Activated CD4-positive, alpha-beta T cell treated with anti-CD3 and anti-CD28 coated beads, Interleukin-10, Interleukin-2, amounts not matched to agents 100 ng/mL and 50 ng/mL, durations not matched to agents 16 hours and 8 hours (primary cell): Measurements from ENCODE around the gene GRM4.

Experiments
- DNase-seq: peaks from one replicate; pipeline ENCODE4 v3.0.0-alpha.2; 2020

The GRM4 gene

DNA sequence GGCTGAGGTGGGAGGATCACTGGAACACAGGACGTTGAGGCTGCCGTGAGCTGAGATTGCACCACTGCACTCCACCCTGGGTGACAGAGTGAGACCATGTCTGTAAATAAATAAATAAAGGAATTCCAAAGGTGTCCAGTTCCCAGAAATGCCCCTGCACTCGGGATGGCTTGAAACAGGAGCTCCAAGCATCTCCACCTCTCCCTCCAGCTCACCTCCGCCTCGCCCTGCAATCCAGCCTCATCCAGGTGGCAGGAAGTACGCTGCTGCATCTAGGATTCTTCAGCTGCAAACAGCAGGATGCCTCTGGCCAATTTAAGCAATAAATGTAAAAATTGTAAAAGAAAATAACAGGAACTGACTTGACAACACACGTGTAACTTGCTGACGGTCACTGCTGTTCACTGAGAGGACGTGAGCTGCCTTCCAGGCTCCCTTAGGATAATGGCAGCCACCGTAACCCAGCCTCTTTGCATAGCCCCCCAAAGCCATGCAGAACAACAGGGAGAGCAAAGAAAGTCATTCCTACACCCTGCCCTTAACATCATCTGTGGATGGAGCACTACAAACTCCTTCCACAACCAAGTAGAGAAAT lies 11.4 kb upstream of the GRM4 start:
- DNase-seq = no peak

DNA sequence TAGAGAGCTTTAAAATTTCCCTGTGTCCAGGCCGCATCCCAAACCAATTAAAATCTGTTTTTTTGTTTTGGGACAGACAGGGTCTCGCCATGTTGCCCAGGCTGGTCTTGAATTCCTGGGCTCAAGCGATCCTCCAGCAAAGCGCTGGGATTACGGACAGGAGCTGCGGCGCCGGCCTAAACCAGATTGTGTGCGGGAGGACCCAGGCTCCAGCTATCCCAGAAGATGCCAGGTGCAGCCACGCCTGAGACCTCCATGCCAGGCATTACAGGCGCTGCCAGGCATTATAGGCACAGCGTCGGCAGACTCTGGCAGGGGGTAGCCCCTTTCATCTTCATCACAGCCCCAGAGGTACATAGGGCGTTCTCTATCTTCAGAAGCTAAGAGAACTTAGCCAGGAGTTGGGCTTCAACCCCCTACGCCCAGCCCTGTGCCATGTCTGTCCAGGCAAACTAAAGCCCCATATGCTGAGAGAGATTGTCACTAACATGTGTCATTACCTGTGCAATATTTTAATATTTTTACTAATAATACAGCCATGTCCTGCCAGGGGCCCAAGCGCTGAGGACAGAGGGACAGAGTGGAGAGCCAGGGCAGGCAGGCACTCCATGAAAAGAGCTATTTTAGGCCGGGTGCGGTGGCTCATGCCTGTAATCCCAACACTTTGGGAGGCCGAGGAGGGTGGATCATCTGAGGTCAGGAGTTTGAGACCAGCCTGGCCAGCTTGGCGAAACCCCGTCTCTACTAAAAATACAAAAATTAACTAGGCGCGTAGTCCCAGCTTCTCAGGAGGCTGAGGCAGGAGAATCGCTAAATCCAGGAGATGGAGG lies 9.8 kb upstream of the GRM4 start:
- DNase-seq = no peak

GRCh38 chr6:34154668-34155447 lies 9.0 kb upstream of the GRM4 start:
- DNase-seq = peak; percentile 72

DNA sequence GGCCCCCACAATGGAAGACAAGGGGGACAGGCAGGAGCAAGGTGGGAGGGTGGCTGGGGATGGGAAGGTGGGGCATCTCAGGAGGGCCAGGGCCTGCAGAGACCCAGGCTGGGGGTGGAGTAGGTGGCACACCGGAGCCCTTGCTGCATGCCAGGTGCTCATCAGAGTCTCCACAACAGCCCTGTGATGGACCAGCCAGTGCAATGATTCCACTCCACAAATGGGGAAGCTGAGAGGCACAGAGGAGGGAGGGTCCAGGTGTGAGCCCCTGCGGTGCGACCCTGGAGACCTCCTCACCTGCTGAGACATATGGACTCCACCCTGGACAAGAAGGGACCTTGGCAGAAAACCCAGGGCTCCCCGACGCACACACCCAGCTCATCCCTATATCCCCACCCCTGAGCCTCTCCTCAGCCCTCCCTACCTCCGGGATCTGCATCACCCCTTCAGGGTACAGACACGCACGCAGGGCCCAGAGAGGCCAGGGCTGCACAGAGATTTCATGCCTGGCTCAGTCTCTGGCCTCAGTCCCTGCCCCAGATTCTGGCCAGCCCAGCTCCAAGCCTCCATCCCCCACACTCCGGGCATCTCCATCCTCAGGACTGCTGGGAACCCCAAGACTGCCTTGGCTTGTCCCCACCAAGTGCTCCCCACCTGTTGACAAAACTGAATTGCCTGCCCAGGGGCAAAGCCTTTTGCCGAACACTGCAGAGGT lies 7.1 kb upstream of the GRM4 start:
- DNase-seq = no peak

DNA sequence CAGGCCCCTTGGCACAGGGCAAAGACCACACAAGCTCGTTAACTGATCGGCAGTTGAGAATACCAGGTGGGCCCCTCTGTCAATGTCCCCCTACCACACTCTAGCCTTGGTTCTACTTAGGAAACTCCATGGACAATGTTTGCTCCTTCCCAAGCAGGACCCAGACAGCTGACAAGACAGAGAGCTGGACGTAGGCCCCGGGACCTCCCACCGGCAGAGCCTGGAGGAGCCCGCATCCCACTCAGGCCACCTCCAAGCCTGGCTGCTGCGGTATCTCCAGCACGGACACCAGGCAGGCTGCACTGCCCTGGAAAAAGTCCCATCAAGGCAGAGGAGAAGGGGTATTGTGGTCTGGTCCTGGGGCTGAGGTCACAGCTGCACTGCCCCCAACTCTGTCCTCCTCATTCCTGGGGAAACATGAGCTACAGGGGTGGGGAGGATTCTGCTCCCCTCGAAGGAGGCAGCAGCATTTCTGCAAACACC lies 6.2 kb upstream of the GRM4 start:
- no peak for DNase-seq

DNA sequence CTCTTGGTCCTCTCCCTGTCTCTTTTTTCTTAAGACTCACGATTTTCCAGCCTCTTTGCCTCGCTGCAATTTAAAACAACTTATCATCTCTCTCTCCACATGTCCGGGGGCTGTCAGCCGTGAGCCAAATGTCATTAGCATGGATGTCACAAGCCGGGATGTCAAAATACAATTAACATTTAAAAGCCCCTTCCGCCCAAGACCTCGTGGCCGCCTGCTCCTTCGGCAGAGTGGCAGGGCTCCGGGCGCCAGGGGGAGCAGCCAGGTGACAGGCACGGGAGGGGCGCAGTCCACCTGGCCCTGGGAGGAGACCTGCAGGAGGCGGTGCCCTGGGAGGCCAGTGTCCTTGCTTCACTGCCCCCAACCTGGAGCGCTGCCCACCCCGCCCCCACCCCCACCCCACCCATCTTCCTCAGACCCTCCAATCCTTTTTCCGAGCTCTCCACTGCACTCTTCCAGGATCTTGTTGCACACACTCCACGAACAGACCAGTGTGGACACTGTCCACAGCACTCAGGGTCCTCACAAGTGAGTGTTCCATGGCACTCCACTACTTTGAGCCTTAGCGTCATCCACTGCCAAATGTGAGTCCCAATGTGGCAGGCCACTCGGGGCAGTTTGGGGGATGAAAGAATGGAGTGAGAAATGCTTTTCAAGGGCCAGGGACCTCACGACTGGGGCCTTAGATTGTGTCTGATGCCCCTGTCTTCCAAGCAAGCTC lies 5.6 kb upstream of the GRM4 start:
- no peak for DNase-seq

GRCh38 chr6:34150766-34151165 lies 4.9 kb upstream of the GRM4 start:
- DNase-seq = no peak

DNA sequence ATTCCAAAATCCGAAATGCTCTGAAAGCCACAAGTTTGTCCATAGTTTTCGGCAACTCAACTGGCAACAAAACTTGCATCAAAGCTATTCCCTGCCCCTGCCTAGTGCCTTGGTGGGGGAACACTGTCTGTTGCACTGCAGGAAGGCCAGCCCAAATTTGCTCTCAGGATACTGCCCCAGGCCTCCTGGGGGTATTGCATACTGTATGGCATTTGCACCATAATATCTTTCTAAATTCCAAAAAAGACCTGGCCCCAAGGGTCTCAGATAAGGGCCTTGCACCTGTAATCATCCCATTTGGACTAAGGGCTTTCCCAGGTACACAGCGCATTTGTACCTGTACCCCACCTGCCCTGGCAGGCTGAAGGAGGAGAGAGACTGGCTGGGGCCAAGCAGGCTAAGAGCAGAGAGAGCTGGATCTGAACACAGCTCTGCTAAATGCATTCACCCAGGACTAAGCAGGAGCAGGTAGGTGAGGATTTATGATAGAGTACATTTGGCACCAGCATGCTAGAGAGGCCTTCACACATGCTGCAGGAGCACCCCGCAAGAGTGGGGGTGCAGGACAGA lies 4.0 kb upstream of the GRM4 start:
- no peak for DNase-seq

GRCh38 chr6:34149452-34149810 lies 3.5 kb upstream of the GRM4 start:
- no peak for DNase-seq

GRCh38 chr6:34148631-34149451 lies 3.0 kb upstream of the GRM4 start:
- DNase-seq = no peak

- DNase-seq = no peak
Observed at GRCh38 chr6:34147906-34148630, 2.2 kb upstream of the GRM4 start.

GRCh38 chr6:34146801-34147592 lies 1.1 kb upstream of the GRM4 start:
- no peak for DNase-seq

- DNase-seq = peak; percentile 26
Observed at GRCh38 chr6:34145161-34146020, 496 bp downstream of the GRM4 start.

- DNase-seq = no peak
Observed at GRCh38 chr6:34144581-34145160, 1.2 kb downstream of the GRM4 start.

DNA sequence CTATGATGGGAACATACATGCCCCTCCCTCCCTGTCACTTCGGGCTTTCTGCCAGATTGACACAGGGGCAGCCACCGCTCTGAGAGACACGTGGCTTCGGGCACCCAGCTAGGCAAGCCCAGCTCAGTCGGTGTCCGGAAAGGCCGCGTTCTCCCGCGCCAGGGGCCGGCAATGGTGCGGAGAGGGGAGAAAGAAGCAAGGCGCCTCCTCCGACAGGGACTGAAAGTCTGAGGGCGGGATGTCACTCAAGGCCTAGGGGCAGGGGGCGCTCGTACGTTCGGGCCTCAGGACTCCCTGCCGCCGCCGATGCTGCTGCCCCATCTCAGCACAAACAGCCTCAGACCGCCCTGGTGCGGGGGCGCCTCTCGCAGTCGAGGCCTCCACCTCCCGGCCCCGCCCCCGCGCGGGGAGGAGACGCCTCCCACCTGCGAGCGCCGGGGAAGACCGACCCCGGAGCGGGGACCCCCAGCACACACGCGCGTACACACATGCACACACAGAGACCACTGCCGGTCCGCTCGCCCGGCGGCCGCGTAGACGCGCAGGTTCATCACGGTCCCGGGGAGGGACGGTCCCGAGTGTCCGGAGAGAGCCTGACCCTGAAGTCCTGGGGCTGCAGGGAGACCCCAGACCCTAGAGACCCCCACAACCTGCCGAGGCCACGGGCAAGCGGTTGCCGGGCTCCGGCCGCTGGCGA lies 1.9 kb downstream of the GRM4 start:
- DNase-seq = peak; percentile 56

DNA sequence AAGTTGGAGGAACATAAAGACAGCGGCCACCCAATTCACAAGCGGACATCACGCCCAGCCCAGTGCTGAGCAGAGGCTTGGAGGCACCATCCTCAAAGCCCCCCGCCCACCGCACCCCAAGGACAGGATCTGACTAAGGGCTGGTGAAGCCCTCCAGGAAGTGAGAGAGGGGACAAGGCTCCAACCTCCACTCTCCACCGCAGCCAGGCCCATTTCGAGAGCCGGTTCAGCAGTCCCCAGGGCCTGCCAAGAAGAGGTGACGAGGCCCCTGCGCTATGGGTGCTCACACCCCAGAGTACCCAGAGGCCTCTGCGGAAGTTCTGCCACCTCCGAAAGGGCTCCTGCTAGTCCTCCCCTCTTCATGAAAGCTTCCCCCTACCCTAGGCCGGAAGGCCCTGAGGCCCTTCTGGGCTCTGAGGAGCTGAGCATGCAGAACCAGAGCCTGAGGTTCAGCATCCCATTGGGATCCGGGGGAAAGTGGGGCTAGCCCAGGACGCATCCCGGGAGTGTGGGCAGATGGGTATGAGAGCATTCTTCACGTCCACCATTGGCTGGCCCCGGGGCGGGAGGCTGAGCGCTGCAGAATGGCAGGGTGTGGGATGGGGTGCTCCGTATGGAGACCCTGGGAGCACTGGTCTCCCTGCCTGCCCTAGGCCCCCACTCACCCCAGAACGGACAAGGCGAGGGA lies 2.5 kb downstream of the GRM4 start:
- no peak for DNase-seq
